ENCODE results near the gene RMRP.

GRCh38 chr9:35618854-35619799 is 38.7 kb downstream of the RMRP start:
- no peak for TF ChIP-seq EZH2 (IDR thresholded peaks at IDR 0.05)
- no peak for TF ChIP-seq POLR2AphosphoS5 (IDR thresholded peaks at IDR 0.05; ENCODE audit: borderline replicate concordance, low read depth, low read length)

Data from SK-N-MC (cell line).